Thymus (tissue), 11 donors: ENCODE data around the gene PRELID1. TPM values are rescaled to one million over a fixed set of nuclear protein-coding genes. Genes with fewer than 3 reads are reported as not detected.
"Not testable (repeated sequence)": the region's sequence is repeated elsewhere in the genome, so short reads cannot be mapped to it uniquely, and the experiment has no call there.

ENCODE experiments used
- DNase-seq, 9 donors: peaks; one replicate each; pipeline ENCODE4 v3.0.0-alpha.2; 2013; ENCODE audit warnings: low spot score in 9 of 9, low read depth in 6 of 9, missing footprints in 1 of 9
- H3K27ac ChIP-seq, 2 donors: one replicate each; pipeline ENCODE4 v1.5.1; 2013; ENCODE audit warnings: control low read depth in 1 of 2, low read depth in 1 of 2, low read length in 1 of 2, mild to moderate bottlenecking in 1 of 2, moderate library complexity in 1 of 2
- H3K27me3 ChIP-seq, 2 donors: one replicate each; pipeline ENCODE4 v1.5.1; 2013; ENCODE audit warnings: low read length in 1 of 2; ENCODE audit not compliant: control insufficient read depth in 2 of 2, insufficient read depth in 1 of 2
- H3K36me3 ChIP-seq, 2 donors: one replicate each; pipeline ENCODE4 v1.5.1; 2013; ENCODE audit warnings: low read length in 1 of 2, mild to moderate bottlenecking in 1 of 2, moderate library complexity in 1 of 2; ENCODE audit not compliant: control insufficient read depth in 2 of 2, insufficient read depth in 2 of 2
- H3K4me1 ChIP-seq, 2 donors: one replicate each; pipeline ENCODE4 v1.5.1; 2013; ENCODE audit warnings: low read length in 2 of 2; ENCODE audit not compliant: control insufficient read depth in 2 of 2, insufficient read depth in 2 of 2
- H3K4me3 ChIP-seq, 2 donors: one replicate each; pipeline ENCODE4 v1.5.1; 2013; ENCODE audit warnings: low read length in 2 of 2, control low read depth in 1 of 2, mild to moderate bottlenecking in 1 of 2
- H3K9me3 ChIP-seq, 2 donors: one replicate each; pipeline ENCODE4 v1.5.1; 2013; ENCODE audit warnings: low read length in 1 of 2, mild to moderate bottlenecking in 1 of 2; ENCODE audit not compliant: control insufficient read depth in 2 of 2, insufficient read depth in 1 of 2
- WGBS: extraction: QIAGEN DNeasy Blood & Tissue Kit; methylation state at CpG from one replicate; pipeline ENCODE4 v1.1.7; 2013; 5-methylcytosine and 5-hydroxymethylcytosine counted together
- polyA plus RNA-seq: library from polyadenylated mRNA; stranded (reverse); fragments of 200-250 nt; gene quantifications from one replicate; pipeline ENCODE4 v1.2.3, GENCODE V29; 2013
- total RNA-seq: library from RNA; stranded (reverse); fragments of 120-200 nt; gene quantifications from one replicate; pipeline ENCODE4 v1.2.4, GENCODE V29; 2013
- donor health status: healthy.

PRELID1 gene
- total and polyA plus RNA-seq, 2 donors: 79.1 to 105 TPM

- peaks cover 29 to 61% of the 10 kb centered on the region in 2 donors for H3K4me1 ChIP-seq
- H3K27ac ChIP-seq: peak overlapping the region; percentile 50 to 74
- DNase-seq: no peak
- WGBS: 47% methylated on average over 24 of the region's 24 CpGs
- no peaks in the 10 kb centered on the region for H3K27me3 ChIP-seq
- H3K4me3 ChIP-seq: peak overlapping the region; percentile 73 to 86
- H3K36me3 ChIP-seq: peaks cover 23 to 52% of the 10 kb centered on the region in 2 donors
- H3K9me3 ChIP-seq: no peaks in the 10 kb centered on the region
These were observed 1.1 kb upstream of the PRELID1 start for GRCh38 chr5:177302354-177303110.

- H3K9me3 ChIP-seq: no peaks in the 10 kb centered on the region
- WGBS: 3% methylated on average over 25 of the region's 25 CpGs
- peaks cover 24 to 53% of the 10 kb centered on the region in 2 donors for H3K36me3 ChIP-seq
- H3K27me3 ChIP-seq: no peaks in the 10 kb centered on the region
- peaks cover 29 to 59% of the 10 kb centered on the region in 2 donors for H3K4me1 ChIP-seq
- peak overlapping the region; percentile 50 to 55 for H3K27ac ChIP-seq
- DNase-seq: no peak
- H3K4me3 ChIP-seq: peak overlapping the region; percentile 71 to 73
These were observed 359 bp downstream of the PRELID1 start for GRCh38 chr5:177303925-177304391.

GRCh38 chr5:177304392-177305119 lies 957 bp downstream of the PRELID1 start:
- peaks cover 25 to 59% of the 10 kb centered on the region in 2 donors for H3K4me1 ChIP-seq
- WGBS: 72% methylated on average over 19 of the region's 19 CpGs

GRCh38 chr5:177306103-177306640 lies 2.6 kb downstream of the PRELID1 start:
- not testable (repeated sequence) for H3K27ac ChIP-seq, H3K9me3 ChIP-seq, H3K27me3 ChIP-seq, H3K4me3 ChIP-seq, DNase-seq
- H3K36me3 ChIP-seq: peaks cover 28 to 63% of the 10 kb centered on the region in 2 donors
- H3K4me1 ChIP-seq: peaks cover 30 to 59% of the 10 kb centered on the region in 2 donors
- 96% methylated on average over 11 of the region's 11 CpGs for WGBS

More at GRCh38 chr5:177304392-177305119, 957 bp downstream of the PRELID1 start:
- Histone ChIP-seq H3K27me3 (no peaks in the 10 kb centered on the region), H3K27ac (peak overlapping the region in 1 of 2 donors; percentile 50), H3K9me3 (no peaks in the 10 kb centered on the region), H3K4me3 (peak overlapping the region; percentile 71 to 73), H3K36me3 (peaks cover 28 to 58% of the 10 kb centered on the region in 2 donors)
- DNase-seq: no peak

GRCh38 chr5:177306674-177307543 lies 3.3 kb downstream of the PRELID1 start:
- Histone ChIP-seq H3K4me1 (peaks cover 35 to 59% of the 10 kb centered on the region in 2 donors), H3K4me3 (no peak overlapping the region), H3K36me3 (peaks cover 28 to 56% of the 10 kb centered on the region in 2 donors), H3K27ac (no peak overlapping the region), H3K9me3 (no peaks in the 10 kb centered on the region), H3K27me3 (no peaks in the 10 kb centered on the region)
- DNase-seq: no peak
- 93% methylated on average over 15 of the region's 15 CpGs for WGBS

- H3K36me3 ChIP-seq: peaks cover 28 to 54% of the 10 kb centered on the region in 2 donors
- H3K27me3 ChIP-seq: no peaks in the 10 kb centered on the region
- H3K4me3 ChIP-seq: no peak overlapping the region
- H3K27ac ChIP-seq: no peak overlapping the region
- H3K9me3 ChIP-seq: no peaks in the 10 kb centered on the region
- 96% methylated on average over 43 of the region's 43 CpGs for WGBS
- H3K4me1 ChIP-seq: peaks cover 32 to 58% of the 10 kb centered on the region in 2 donors
- no peak for DNase-seq
These were observed 4.2 kb downstream of the PRELID1 start for GRCh38 chr5:177307544-177308363.

- no peak for DNase-seq
- Histone ChIP-seq H3K4me3 (no peak overlapping the region), H3K27ac (no peak overlapping the region), H3K36me3 (peaks cover 28 to 54% of the 10 kb centered on the region in 2 donors), H3K9me3 (no peaks in the 10 kb centered on the region), H3K27me3 (no peaks in the 10 kb centered on the region), H3K4me1 (peaks cover 34 to 64% of the 10 kb centered on the region in 2 donors)
- WGBS: 98% methylated on average over 11 of the region's 11 CpGs
These were observed 5.1 kb downstream of the PRELID1 start for GRCh38 chr5:177308740-177309139.
